ENCODE measurements around the gene OBSL1. TPM values are rescaled to one million over a fixed set of nuclear protein-coding genes. Genes with fewer than 3 reads are reported as not detected.

Gene OBSL1
- polyA plus RNA-seq, 1 donor = 92.9 TPM

DNA sequence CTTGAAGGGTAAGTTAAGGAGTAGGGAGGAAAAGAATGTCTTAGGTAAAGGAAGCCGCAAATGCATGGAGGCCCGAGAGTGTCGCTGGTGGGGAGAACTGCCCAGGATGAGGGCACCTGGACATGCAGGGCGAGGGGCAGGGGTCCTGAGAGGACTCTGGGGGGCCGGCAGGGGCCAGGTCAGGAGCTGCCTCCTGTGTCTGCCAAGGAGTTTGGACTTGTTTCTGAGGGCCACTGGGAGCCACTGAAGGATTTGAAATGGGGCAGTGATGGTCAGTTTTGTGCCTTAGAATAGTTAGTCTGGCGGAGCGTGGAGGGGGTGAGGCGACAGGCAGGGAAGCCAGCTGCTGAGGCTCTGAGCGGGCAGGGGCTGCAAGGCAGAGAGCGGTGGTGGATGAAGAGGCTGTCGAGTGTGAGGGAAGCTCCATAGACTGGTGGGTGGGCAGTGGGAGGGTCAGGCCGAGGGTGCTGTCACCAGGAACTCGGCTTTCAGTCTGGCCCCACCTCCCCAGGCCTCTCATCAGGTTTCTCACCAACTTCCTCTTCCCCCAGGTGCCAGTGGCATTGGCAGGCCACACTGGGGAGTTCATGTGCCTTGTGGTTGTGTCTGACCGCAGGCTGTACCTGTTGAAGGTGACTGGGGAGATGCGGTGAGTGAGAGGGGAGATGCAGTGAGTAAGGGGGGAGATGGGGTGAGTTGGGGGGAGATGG is 41.4 kb upstream of the OBSL1 start:
- DNase-seq = no peak
- Histone ChIP-seq H3K4me1 (ENCODE audit: control insufficient read depth, insufficient read depth, low read length) (no peaks in the 10 kb centered on the region), H3K27ac (ENCODE audit: low read length) (no peak overlapping the region), H3K36me3 (ENCODE audit: control insufficient read depth, insufficient read depth, low read length) (peaks cover 55% of the 10 kb centered on the region), H3K4me3 (ENCODE audit: low read length) (no peak overlapping the region), H3K27me3 (ENCODE audit: control insufficient read depth, insufficient read depth, low read length) (no peaks in the 10 kb centered on the region), H3K9me3 (ENCODE audit: control insufficient read depth, low read depth, low read length) (no peaks in the 10 kb centered on the region)
- WGBS (ENCODE audit: insufficient coverage, low lambda C conversion rate) = no CpG with 5 or more reads among the region's 15 CpGs

DNA sequence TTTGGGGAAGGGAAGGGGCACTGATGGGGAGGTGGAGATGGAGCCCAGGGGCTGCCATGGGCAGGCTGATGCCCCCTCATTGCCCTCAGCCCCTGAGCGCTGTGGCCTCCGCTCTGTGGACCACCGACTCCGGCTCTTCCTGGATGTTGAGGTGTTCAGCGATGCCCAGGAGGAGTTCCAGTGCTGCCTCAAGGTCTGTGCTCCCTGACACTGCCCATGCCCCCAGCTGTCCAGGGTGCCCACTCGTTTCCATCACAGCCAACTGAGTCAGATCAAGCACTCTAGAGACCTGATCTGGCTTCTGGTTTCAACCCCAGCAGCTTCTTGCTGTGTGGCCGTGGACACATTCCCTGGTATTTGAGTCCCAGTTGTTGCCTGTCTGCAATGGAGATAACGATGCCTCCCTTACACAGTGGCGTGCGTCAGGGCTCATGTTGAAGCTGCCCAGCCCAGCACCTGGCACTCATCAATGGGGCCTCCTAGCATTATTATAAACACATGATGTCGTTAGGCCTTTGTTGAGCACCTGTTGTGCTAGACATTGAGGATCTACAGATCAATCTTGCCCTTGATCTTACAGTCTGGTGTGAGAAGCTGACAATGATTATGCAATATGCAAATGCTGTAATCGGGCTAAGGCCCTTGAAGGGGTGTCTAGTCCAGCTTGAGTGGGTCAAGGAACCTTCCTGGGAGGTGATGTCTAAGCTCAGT is 40.7 kb upstream of the OBSL1 start:
- no peak overlapping the region for H3K27ac ChIP-seq (ENCODE audit: low read length)
- no peaks in the 10 kb centered on the region for H3K4me1 ChIP-seq (ENCODE audit: control insufficient read depth, insufficient read depth, low read length)
- H3K4me3 ChIP-seq (ENCODE audit: low read length) = no peak overlapping the region
- no CpG with 5 or more reads among the region's 12 CpGs for WGBS (ENCODE audit: insufficient coverage, low lambda C conversion rate)
- no peak for DNase-seq
- H3K9me3 ChIP-seq (ENCODE audit: control insufficient read depth, low read depth, low read length) = no peaks in the 10 kb centered on the region
- H3K36me3 ChIP-seq (ENCODE audit: control insufficient read depth, insufficient read depth, low read length) = peaks cover 59% of the 10 kb centered on the region
- no peaks in the 10 kb centered on the region for H3K27me3 ChIP-seq (ENCODE audit: control insufficient read depth, insufficient read depth, low read length)

DNA sequence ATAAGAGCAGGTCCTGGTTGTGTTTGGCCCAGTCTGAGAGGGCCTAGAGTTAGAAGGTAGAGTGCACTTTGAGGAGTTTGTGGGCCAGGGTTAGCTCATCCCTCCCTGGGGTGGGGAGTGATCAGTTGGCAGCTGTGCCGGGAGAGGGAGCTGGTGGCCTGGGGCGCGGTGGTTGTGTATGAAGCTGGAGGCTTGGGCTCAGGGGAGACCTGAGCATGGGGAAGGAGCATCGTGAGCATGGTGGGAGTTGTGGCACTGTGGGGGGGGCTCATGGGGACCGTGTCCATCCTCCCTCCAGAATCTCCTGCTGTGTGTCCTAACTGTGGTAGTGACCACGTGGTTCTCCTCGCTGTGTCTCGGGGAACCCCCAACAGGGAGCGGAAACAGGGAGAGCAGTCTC is 40.0 kb upstream of the OBSL1 start:
- H3K9me3 ChIP-seq (ENCODE audit: control insufficient read depth, low read depth, low read length) = no peaks in the 10 kb centered on the region
- H3K36me3 ChIP-seq (ENCODE audit: control insufficient read depth, insufficient read depth, low read length) = peaks cover 66% of the 10 kb centered on the region
- no peak overlapping the region for H3K27ac ChIP-seq (ENCODE audit: low read length)
- no peaks in the 10 kb centered on the region for H3K4me1 ChIP-seq (ENCODE audit: control insufficient read depth, insufficient read depth, low read length)
- DNase-seq = no peak
- no peaks in the 10 kb centered on the region for H3K27me3 ChIP-seq (ENCODE audit: control insufficient read depth, insufficient read depth, low read length)
- no CpG with 5 or more reads among the region's 9 CpGs for WGBS (ENCODE audit: insufficient coverage, low lambda C conversion rate)
- H3K4me3 ChIP-seq (ENCODE audit: low read length) = no peak overlapping the region

DNA sequence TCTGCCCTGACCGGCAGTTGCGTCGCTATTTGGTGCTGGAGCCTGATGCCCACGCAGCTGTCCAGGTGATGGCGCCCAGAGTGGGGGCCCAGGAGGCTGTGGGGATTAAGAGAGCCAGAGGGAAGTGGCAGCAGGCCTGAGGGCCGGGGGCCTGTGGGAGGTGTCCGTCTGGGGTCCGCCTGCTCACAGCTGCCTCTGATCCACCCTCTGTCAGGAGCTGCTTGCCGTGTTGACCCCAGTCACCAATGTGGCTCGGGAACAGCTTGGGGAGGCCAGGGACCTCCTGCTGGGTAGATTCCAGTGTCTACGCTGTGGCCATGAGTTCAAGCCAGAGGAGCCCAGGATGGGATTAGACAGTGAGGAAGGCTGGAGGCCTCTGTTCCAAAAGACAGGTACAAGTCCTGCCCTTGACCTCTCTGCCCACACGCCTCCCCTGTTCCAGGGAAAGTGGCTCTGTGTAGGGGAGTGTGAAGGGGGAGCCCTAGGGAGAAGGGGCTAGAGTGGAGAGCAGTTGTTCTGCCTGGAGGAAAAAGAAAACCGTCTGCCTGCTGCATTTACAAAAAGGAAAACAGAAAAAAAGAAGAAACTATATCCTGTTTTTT is 37.9 kb upstream of the OBSL1 start:
- Histone ChIP-seq H3K27me3 (ENCODE audit: control insufficient read depth, insufficient read depth, low read length) (no peaks in the 10 kb centered on the region), H3K4me3 (ENCODE audit: low read length) (no peak overlapping the region), H3K27ac (ENCODE audit: low read length) (no peak overlapping the region), H3K36me3 (ENCODE audit: control insufficient read depth, insufficient read depth, low read length) (peaks cover 65% of the 10 kb centered on the region), H3K4me1 (ENCODE audit: control insufficient read depth, insufficient read depth, low read length) (no peaks in the 10 kb centered on the region), H3K9me3 (ENCODE audit: control insufficient read depth, low read depth, low read length) (no peaks in the 10 kb centered on the region)
- WGBS (ENCODE audit: insufficient coverage, low lambda C conversion rate) = 100% methylated on average over 1 of the region's 13 CpGs
- DNase-seq = no peak

DNA sequence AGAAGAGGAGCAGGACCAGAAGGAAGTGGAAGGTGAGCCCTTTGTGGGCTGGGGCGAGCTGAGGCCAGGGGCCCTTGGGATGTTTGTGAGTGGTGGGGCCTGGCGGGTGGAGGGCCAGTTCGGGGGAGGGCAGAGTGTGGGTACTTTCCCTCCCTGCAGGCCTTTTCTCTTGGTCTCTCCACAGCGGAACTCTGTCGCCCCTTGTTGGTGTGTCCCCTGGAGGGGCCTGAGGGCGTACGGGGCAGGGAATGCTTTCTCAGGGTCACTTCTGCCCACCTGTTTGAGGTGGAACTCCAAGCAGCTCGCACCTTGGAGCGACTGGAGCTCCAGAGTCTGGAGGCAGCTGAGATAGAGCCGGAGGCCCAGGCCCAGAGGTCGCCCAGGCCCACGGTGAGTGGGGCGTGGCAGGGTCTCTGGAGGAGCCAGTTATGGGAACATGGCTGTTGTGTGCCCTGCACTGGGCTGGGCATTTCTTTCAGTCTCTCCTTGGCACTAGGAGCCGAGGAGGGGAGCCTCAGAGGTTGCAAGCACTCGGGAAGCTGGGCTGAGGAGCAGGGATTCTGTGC is 37.1 kb upstream of the OBSL1 start:
- no CpG with 5 or more reads among the region's 15 CpGs for WGBS (ENCODE audit: insufficient coverage, low lambda C conversion rate)
- DNase-seq = no peak
- Histone ChIP-seq H3K36me3 (ENCODE audit: control insufficient read depth, insufficient read depth, low read length) (peaks cover 63% of the 10 kb centered on the region), H3K27me3 (ENCODE audit: control insufficient read depth, insufficient read depth, low read length) (no peaks in the 10 kb centered on the region), H3K27ac (ENCODE audit: low read length) (no peak overlapping the region), H3K9me3 (ENCODE audit: control insufficient read depth, low read depth, low read length) (no peaks in the 10 kb centered on the region), H3K4me3 (ENCODE audit: low read length) (no peak overlapping the region), H3K4me1 (ENCODE audit: control insufficient read depth, insufficient read depth, low read length) (no peaks in the 10 kb centered on the region)

DNA sequence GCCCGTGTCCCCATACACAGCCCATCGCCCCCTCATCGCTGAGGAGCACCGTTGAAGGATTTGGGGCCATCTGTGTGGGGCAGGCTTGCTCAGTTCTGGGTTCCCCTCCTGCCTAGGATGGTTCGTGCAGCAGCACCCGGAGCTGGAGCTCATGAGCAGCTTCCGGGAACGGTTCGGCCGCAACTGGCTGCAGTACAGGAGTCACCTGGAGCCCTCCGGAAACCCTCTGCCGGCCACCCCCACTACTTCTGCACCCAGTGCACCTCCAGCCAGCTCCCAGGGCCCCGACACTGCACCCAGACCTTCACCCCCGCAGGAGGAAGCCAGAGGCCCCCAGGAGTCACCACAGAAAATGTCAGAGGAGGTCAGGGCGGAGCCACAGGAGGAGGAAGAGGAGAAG is 36.6 kb upstream of the OBSL1 start:
- no peak for DNase-seq
- 100% methylated on average over 1 of the region's 15 CpGs for WGBS (ENCODE audit: insufficient coverage, low lambda C conversion rate)
- Histone ChIP-seq H3K27me3 (ENCODE audit: control insufficient read depth, insufficient read depth, low read length) (no peaks in the 10 kb centered on the region), H3K27ac (ENCODE audit: low read length) (no peak overlapping the region), H3K36me3 (ENCODE audit: control insufficient read depth, insufficient read depth, low read length) (peaks cover 65% of the 10 kb centered on the region), H3K4me3 (ENCODE audit: low read length) (no peak overlapping the region), H3K4me1 (ENCODE audit: control insufficient read depth, insufficient read depth, low read length) (no peaks in the 10 kb centered on the region), H3K9me3 (ENCODE audit: control insufficient read depth, low read depth, low read length) (no peaks in the 10 kb centered on the region)

DNA sequence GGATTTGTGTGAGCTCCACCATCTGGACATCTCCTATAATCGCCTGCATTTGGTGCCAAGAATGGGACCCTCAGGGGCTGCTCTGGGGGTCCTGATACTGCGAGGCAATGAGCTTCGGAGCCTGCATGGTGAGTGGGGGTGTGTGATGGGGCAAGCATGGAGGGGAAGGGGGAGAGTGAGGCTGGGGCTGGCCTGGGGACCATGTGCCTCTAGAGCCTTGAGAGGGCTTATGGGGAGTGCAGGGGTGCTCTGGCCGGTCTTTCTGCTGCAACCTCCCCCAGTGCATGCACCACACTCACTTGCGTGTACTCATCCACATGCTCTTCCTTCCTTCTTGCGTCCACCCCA is 34.2 kb upstream of the OBSL1 start:
- Histone ChIP-seq H3K27me3 (ENCODE audit: control insufficient read depth, insufficient read depth, low read length) (no peaks in the 10 kb centered on the region), H3K27ac (ENCODE audit: low read length) (no peak overlapping the region), H3K4me1 (ENCODE audit: control insufficient read depth, insufficient read depth, low read length) (no peaks in the 10 kb centered on the region), H3K4me3 (ENCODE audit: low read length) (no peak overlapping the region), H3K9me3 (ENCODE audit: control insufficient read depth, low read depth, low read length) (no peaks in the 10 kb centered on the region), H3K36me3 (ENCODE audit: control insufficient read depth, insufficient read depth, low read length) (peaks cover 63% of the 10 kb centered on the region)
- no peak for DNase-seq
- WGBS (ENCODE audit: insufficient coverage, low lambda C conversion rate) = no CpG with 5 or more reads among the region's 6 CpGs

DNA sequence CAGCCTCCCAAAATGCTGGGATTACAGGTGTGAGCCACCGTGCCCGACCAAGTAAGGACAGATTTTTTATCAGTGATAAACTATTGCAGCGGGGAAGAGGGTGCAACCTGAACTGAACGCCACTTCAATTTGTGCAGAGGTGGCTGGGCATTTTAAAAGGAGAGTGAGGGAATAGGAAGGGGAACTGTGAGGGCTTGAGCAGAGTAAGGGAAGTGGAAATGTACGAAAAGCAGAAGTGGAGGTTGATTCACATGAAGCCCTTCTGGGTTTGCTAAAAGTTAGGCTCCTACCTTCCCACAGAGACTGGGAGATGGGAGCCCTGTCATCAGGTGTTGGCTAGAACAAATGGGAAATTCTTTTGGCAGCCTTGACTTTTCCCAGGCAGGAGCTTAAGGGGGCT is 32.4 kb upstream of the OBSL1 start:
- H3K27me3 ChIP-seq (ENCODE audit: control insufficient read depth, insufficient read depth, low read length) = no peaks in the 10 kb centered on the region
- no peak overlapping the region for H3K4me3 ChIP-seq (ENCODE audit: low read length)
- no peak for DNase-seq
- WGBS (ENCODE audit: insufficient coverage, low lambda C conversion rate) = 100% methylated on average over 2 of the region's 5 CpGs
- no peaks in the 10 kb centered on the region for H3K4me1 ChIP-seq (ENCODE audit: control insufficient read depth, insufficient read depth, low read length)
- no peak overlapping the region for H3K27ac ChIP-seq (ENCODE audit: low read length)
- H3K36me3 ChIP-seq (ENCODE audit: control insufficient read depth, insufficient read depth, low read length) = peaks cover 57% of the 10 kb centered on the region
- H3K9me3 ChIP-seq (ENCODE audit: control insufficient read depth, low read depth, low read length) = no peaks in the 10 kb centered on the region

DNA sequence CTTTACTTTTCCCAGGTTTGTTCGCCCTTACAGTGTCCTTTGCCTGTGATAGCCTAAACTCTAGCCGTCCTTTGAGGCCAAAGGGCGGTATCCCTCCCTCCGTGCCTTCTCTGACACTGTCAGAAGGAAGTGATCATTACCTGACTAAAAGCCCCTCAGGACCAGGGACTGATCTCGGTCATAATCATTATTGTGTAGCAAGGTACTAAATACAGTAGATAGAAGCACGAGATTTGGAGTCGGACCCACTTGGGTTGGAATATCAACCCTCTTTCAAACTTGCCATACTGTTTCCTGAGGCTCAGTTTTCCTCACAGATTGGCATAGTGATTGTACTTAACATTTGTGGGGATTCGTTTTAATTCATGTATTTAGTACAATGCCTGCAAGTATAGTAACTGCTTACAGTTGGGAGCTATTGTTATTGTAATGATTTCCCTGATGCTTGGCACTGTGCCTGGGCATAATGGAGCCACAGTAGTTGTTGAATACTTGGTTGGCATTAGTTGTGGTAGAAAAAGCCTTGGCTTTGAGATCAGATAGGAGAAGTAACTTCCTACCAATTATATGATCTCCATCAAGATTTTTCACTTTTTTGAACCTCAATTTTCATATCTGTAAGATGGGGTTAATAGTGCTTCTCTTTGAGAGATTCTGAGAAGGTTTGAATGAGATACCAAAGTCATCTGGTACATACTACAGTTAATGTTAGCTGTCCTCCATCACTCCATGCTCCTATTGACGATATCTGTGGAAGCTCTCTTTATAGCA is 27.2 kb upstream of the OBSL1 start:
- peak overlapping the region; percentile 67 for H3K4me3 ChIP-seq (ENCODE audit: low read length)
- no peaks in the 10 kb centered on the region for H3K9me3 ChIP-seq (ENCODE audit: control insufficient read depth, low read depth, low read length)
- no peaks in the 10 kb centered on the region for H3K27me3 ChIP-seq (ENCODE audit: control insufficient read depth, insufficient read depth, low read length)
- DNase-seq = no peak
- WGBS (ENCODE audit: insufficient coverage, low lambda C conversion rate) = 29% methylated on average over 4 of the region's 9 CpGs
- H3K27ac ChIP-seq (ENCODE audit: low read length) = peak overlapping the region; percentile 94
- peaks cover 16% of the 10 kb centered on the region for H3K36me3 ChIP-seq (ENCODE audit: control insufficient read depth, insufficient read depth, low read length)
- H3K4me1 ChIP-seq (ENCODE audit: control insufficient read depth, insufficient read depth, low read length) = peaks cover 14% of the 10 kb centered on the region
